H1 (cell line): ENCODE data around the gene BCO1. TPM values are rescaled to one million over a fixed set of nuclear protein-coding genes. Genes with fewer than 3 reads are reported as not detected.

Experiments used
- CTCF ChIA-PET: fragments of 300-600 bp; sonication (Branson Sonifier 250); formaldehyde crosslinking; loops from one replicate; lab custom pipeline; 2021; ENCODE audit not compliant: partially characterized antibody; lab: Charles Lee
- POLR2A ChIA-PET: fragments of 300-600 bp; sonication (Branson Sonifier 250); formaldehyde crosslinking; loops from one replicate; lab custom pipeline; 2021; ENCODE audit warnings: inconsistent platforms; ENCODE audit not compliant: partially characterized antibody; lab: Charles Lee
- DNase-seq, 2 experiments: peaks; one replicate each; pipeline versions ENCODE4 v3.0.0 to v3.0.0-alpha.2; 2010 to 2022; ENCODE audit warnings: low spot score in 2 of 2, low read depth in 1 of 2, mixed read lengths in 1 of 2
- FAIRE-seq: peaks from 2 replicates; lab custom pipeline; 2011; peaks lifted over from hg19 to GRCh38; lab: Jason Lieb, UNC
- H2AFZ ChIP-seq: 2 replicates; pipeline ENCODE4 v1.8.1; 2012; ENCODE audit warnings: low read length, inconsistent platforms
- H2AK5ac ChIP-seq: 2 replicates; pipeline ENCODE4 v1.6.1; 2013; ENCODE audit warnings: low read depth, low read length
- H2BK120ac ChIP-seq: replicated peaks from 2 replicates; pipeline ENCODE3; 2013; ENCODE audit warnings: low read depth, low read length, inconsistent platforms
- H2BK12ac ChIP-seq: 2 replicates; pipeline ENCODE4 v1.6.1; 2013; ENCODE audit warnings: low read depth, low read length
- H2BK15ac ChIP-seq: 2 replicates; pipeline ENCODE4 v1.6.1; 2013; ENCODE audit warnings: low read length
- H2BK20ac ChIP-seq: 2 replicates; pipeline ENCODE4 v1.6.1; 2013; ENCODE audit warnings: low read length
- H2BK5ac ChIP-seq: 2 replicates; pipeline ENCODE4 v1.6.1; 2013; ENCODE audit warnings: low read depth, low read length
- H3K14ac ChIP-seq: 2 replicates; pipeline ENCODE4 v1.6.1; 2013; ENCODE audit warnings: inconsistent platforms; ENCODE audit not compliant: insufficient read length
- H3K18ac ChIP-seq: 2 replicates; pipeline ENCODE4 v1.6.1; 2013; ENCODE audit warnings: low read length; ENCODE audit errors: extremely low read depth
- H3K23ac ChIP-seq: 2 replicates; pipeline ENCODE4 v1.6.1; 2013; ENCODE audit warnings: inconsistent platforms; ENCODE audit not compliant: insufficient read length
- H3K23me2 ChIP-seq: 2 replicates; pipeline ENCODE4 v1.6.1; 2013; ENCODE audit warnings: low read depth, low read length
- H3K27ac ChIP-seq: 2 replicates; pipeline ENCODE4 v1.6.1; 2011; ENCODE audit warnings: low read depth, low read length, inconsistent platforms
- H3K27me3 ChIP-seq, 4 experiments: replicated peaks in 1 of 4; 1 replicate in 1 of 4; 2 replicates in 3 of 4; pipeline versions ENCODE4 v1.6.1 to v1.8.1; 2011 to 2013; ENCODE audit warnings: low read length in 3 of 4, mild to moderate bottlenecking in 3 of 4, inconsistent platforms in 2 of 4, mixed read lengths in 2 of 4, moderate library complexity in 1 of 4; ENCODE audit not compliant: control insufficient read depth in 3 of 4, insufficient read depth in 3 of 4; ENCODE audit errors: extremely low read depth in 1 of 4
- H3K36me3 ChIP-seq, 4 experiments: 2 replicates each; pipeline versions ENCODE4 v1.6.1 to v1.8.1; 2011 to 2013; ENCODE audit warnings: mild to moderate bottlenecking in 4 of 4, low read length in 3 of 4, moderate library complexity in 2 of 4, control low read depth in 1 of 4, inconsistent platforms in 1 of 4; ENCODE audit not compliant: insufficient read depth in 4 of 4, control insufficient read depth in 2 of 4
- H3K4ac ChIP-seq: replicated peaks from 2 replicates; pipeline ENCODE3; 2013; ENCODE audit warnings: low read length, low read depth, mixed read lengths, inconsistent platforms; ENCODE audit not compliant: insufficient read length
- H3K4me1 ChIP-seq, 4 experiments: replicated peaks in 1 of 4; 1 replicate in 1 of 4; 2 replicates in 3 of 4; pipeline versions ENCODE4 v1.6.1 to v1.8.1; 2011 to 2013; ENCODE audit warnings: low read length in 3 of 4, inconsistent platforms in 2 of 4, mixed read lengths in 1 of 4; ENCODE audit not compliant: insufficient read depth in 4 of 4, control insufficient read depth in 3 of 4
- H3K4me2 ChIP-seq, 2 experiments: 2 replicates each; pipeline versions ENCODE4 v1.6.1 to v1.8.1; 2011 to 2013; ENCODE audit warnings: low read depth in 2 of 2, low read length in 2 of 2, control low read depth in 1 of 2, inconsistent platforms in 1 of 2, mild to moderate bottlenecking in 1 of 2; ENCODE audit not compliant: insufficient read depth in 1 of 2
- H3K4me3 ChIP-seq, 4 experiments: fragments of 200-600, 300-600 bp in 1 of 4; sonication (generic), shearing (Covaris generic), sonication (Bioruptor Twin) in 1 of 4; 2 replicates each; pipeline versions ENCODE4 v1.5.1 to v1.8.1; 2011 to 2016; ENCODE audit warnings: low read length in 4 of 4, low read depth in 3 of 4, control low read depth in 2 of 4, inconsistent platforms in 2 of 4, mild to moderate bottlenecking in 2 of 4, mixed read lengths in 1 of 4, moderate library complexity in 1 of 4; ENCODE audit not compliant: insufficient read depth in 2 of 4; ENCODE audit errors: extremely low read depth in 1 of 4
- H3K56ac ChIP-seq: replicated peaks from 2 replicates; pipeline ENCODE3; 2013; ENCODE audit warnings: low read depth, mild to moderate bottlenecking, mixed read lengths, low read length, inconsistent platforms; ENCODE audit not compliant: insufficient read length
- H3K79me1 ChIP-seq: 2 replicates; pipeline ENCODE4 v1.6.1; 2013; ENCODE audit warnings: low read depth, low read length, control low read depth
- H3K79me2 ChIP-seq, 2 experiments: 2 replicates each; pipeline versions ENCODE4 v1.6.1 to v1.8.1; 2012 to 2013; ENCODE audit warnings: low read length in 2 of 2, mild to moderate bottlenecking in 2 of 2, inconsistent platforms in 1 of 2; ENCODE audit not compliant: insufficient read depth in 2 of 2, control insufficient read depth in 1 of 2
- H3K9ac ChIP-seq, 4 experiments: replicated peaks in 1 of 4; 1 replicate in 1 of 4; 2 replicates in 3 of 4; pipeline versions ENCODE4 v1.6.1 to v1.8.1; 2011 to 2013; ENCODE audit warnings: low read depth in 3 of 4, low read length in 3 of 4, control low read depth in 2 of 4, mild to moderate bottlenecking in 2 of 4, moderate library complexity in 2 of 4, inconsistent platforms in 1 of 4; ENCODE audit errors: extremely low read depth in 1 of 4
- H3K9me3 ChIP-seq, 2 experiments: 2 replicates each; pipeline versions ENCODE4 v1.6.1 to v1.8.1; 2012 to 2013; ENCODE audit warnings: mild to moderate bottlenecking in 2 of 2, moderate library complexity in 2 of 2, control low read depth in 1 of 2, inconsistent platforms in 1 of 2, low read depth in 1 of 2, low read length in 1 of 2, mixed read lengths in 1 of 2; ENCODE audit not compliant: insufficient read depth in 2 of 2
- H4K20me1 ChIP-seq, 2 experiments: replicated peaks in 1 of 2; 2 replicates each; pipeline versions ENCODE3 to v1.8.1; 2011 to 2013; ENCODE audit warnings: inconsistent platforms in 2 of 2, low read length in 2 of 2, mild to moderate bottlenecking in 1 of 2; ENCODE audit not compliant: insufficient read depth in 2 of 2, control insufficient read depth in 1 of 2
- H4K5ac ChIP-seq: 2 replicates; pipeline ENCODE4 v1.6.1; 2013; ENCODE audit warnings: low read length, low read depth, mixed read lengths, inconsistent platforms; ENCODE audit not compliant: insufficient read length
- H4K8ac ChIP-seq: 2 replicates; pipeline ENCODE4 v1.8.0; 2013; ENCODE audit warnings: mild to moderate bottlenecking, moderate library complexity, low read length, inconsistent platforms; ENCODE audit not compliant: insufficient read depth; ENCODE audit errors: extremely low read depth
- H4K91ac ChIP-seq: replicated peaks from 2 replicates; pipeline ENCODE3; 2013; ENCODE audit warnings: low read length, mixed read lengths, inconsistent platforms; ENCODE audit not compliant: insufficient read length
- CHD1 ChIP-seq: IDR thresholded peaks from 2 replicates; pipeline ENCODE4 v1.6.1; 2012; ENCODE audit warnings: low read depth, low read length, improper control_type of control experiment
- HDAC6 ChIP-seq: IDR thresholded peaks from one replicate; pipeline ENCODE4 v1.7.1; 2012; ENCODE audit warnings: low read depth, mild to moderate bottlenecking, inconsistent platforms, low read length, moderate library complexity
- KDM5A ChIP-seq: fragments of 200-600 bp; IDR thresholded peaks from 2 replicates; pipeline ENCODE4 v1.7.1; 2012; ENCODE audit warnings: mild to moderate bottlenecking, low read length, inconsistent platforms, mixed read lengths
- POLR2AphosphoS5 ChIP-seq: IDR thresholded peaks from 2 replicates; pipeline ENCODE4 v1.6.1; 2011; ENCODE audit warnings: low read depth, low read length
- SP2 ChIP-seq: IDR thresholded peaks from 2 replicates; pipeline ENCODE4 v1.6.1; 2012; ENCODE audit warnings: mild to moderate bottlenecking, low read length, inconsistent platforms
- SP4 ChIP-seq: IDR thresholded peaks from 2 replicates; pipeline ENCODE4 v1.6.1; 2012; ENCODE audit warnings: low read length, inconsistent platforms
- TBP ChIP-seq: IDR thresholded peaks from 2 replicates; pipeline ENCODE4 v1.6.1; 2011; ENCODE audit warnings: low read depth, low read length, improper control_type of control experiment
- WGBS, 2 experiments: shearing (Covaris generic) in 1 of 2; methylation state at CpG; one replicate each; pipeline versions ENCODE4 v1.1.6 to v1.1.7; 2013 to 2015; ENCODE audit warnings: low lambda C conversion rate in 2 of 2, mixed read lengths in 2 of 2, inconsistent platforms in 1 of 2, low coverage in 1 of 2, missing lambda C conversion rate in 1 of 2; ENCODE audit not compliant: insufficient replicate concordance in 2 of 2, insufficient coverage in 1 of 2, insufficient read length in 1 of 2; ENCODE audit errors: extremely low coverage in 1 of 2, missing lambda C conversion rate in 1 of 2; 5-methylcytosine and 5-hydroxymethylcytosine counted together
- polyA plus RNA-seq, 7 experiments: library from polyadenylated mRNA; depleted of rRNA in 3 of 7; stranded (reverse) in 5 of 7; unstranded in 2 of 7; fragments of >200 nt in 5 of 7; fragments of 200-250 nt in 2 of 7; gene quantifications; 1 replicate in 5 of 7; 2 replicates in 1 of 7; 4 replicates in 1 of 7; pipeline versions ENCODE4 v1.2.1 to v1.2.3, GENCODE V29; 2011 to 2013; ENCODE audit warnings: missing spikeins in 2 of 7, mixed read lengths in 2 of 7
- total RNA-seq: library from RNA; stranded (reverse); fragmentation: NEBNext Ultra II Directional; extraction: Animal tissue kit (Norgen Biotek cat#: 25700); gene quantifications from 2 replicates; pipeline ENCODE4 v1.2.1, GENCODE V29; 2021

Gene BCO1
- total and polyA plus RNA-seq, 2 of the 8 experiments (the other 6 are each of a cell fraction or from before 2014, with no cell fraction given), result 0.21 TPM; not detected in 1

DNA sequence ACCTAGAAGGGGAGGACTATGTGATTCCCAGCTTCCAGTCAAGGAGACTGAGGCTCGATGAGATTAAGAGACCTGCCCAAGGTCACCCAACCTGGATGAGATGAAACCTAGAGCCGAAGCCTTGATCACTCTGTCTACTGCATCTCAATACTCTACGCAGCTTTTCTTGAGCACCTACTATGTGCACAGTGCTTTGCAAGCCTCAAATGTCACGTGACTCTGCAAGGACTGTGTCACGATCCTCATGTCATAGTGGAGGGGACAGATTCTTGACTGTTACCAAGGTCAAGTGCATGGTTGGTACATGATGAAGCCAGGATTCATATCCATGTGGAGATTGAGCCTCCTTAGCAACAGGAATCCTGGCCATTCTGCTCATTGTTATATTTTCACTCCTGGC lies 14.7 kb downstream of the BCO1 start:
- no peak overlapping the region for H2AFZ ChIP-seq
- ChIA-PET CTCF (interaction anchor here (1.0 to 1.5 kb wide), 2 partner anchors 8 to 51 kb away, joined by 3 to 7 read pairs; no protein-coding TSS in a partner anchor), POLR2A (no interaction called here)
- H2BK15ac ChIP-seq, result no peak overlapping the region
- WGBS, 2 experiments, result 93% methylated on average over 5 of the region's 5 CpGs; no CpG with 5 or more reads in 1 of the 2 experiments
- H3K4me1 ChIP-seq, result no peaks in the 10 kb centered on the region
- no peak for DNase-seq
- H3K18ac ChIP-seq, result no peak overlapping the region
- no peak overlapping the region for H2BK5ac ChIP-seq
- no peak overlapping the region for H3K56ac ChIP-seq
- H3K23ac ChIP-seq, result no peak overlapping the region
- H2BK20ac ChIP-seq, result no peak overlapping the region
- no peaks in the 10 kb centered on the region for H3K23me2 ChIP-seq
- no peak overlapping the region for H3K4me3 ChIP-seq
- no peak overlapping the region for H4K5ac ChIP-seq
- H3K14ac ChIP-seq, result no peak overlapping the region
- no peaks in the 10 kb centered on the region for H3K79me1 ChIP-seq
- no peaks in the 10 kb centered on the region for H3K9me3 ChIP-seq
- H3K4ac ChIP-seq, result no peak overlapping the region
- H3K36me3 ChIP-seq, result no peaks in the 10 kb centered on the region
- no peak overlapping the region for H4K8ac ChIP-seq
- no peaks in the 10 kb centered on the region for H4K20me1 ChIP-seq
- H3K27me3 ChIP-seq, result no peaks in the 10 kb centered on the region
- TF ChIP-seq SP4 (no peak), TBP (no peak), POLR2AphosphoS5 (no peak), HDAC6 (no peak), CHD1 (no peak), KDM5A (no peak), SP2 (no peak)
- no peak overlapping the region for H3K9ac ChIP-seq
- H3K27ac ChIP-seq, result no peak overlapping the region
- H3K4me2 ChIP-seq, result no peak overlapping the region
- no peak overlapping the region for H2BK12ac ChIP-seq
- H2BK120ac ChIP-seq, result no peak overlapping the region
- no peak overlapping the region for H4K91ac ChIP-seq
- no peak for FAIRE-seq
- no peaks in the 10 kb centered on the region for H3K79me2 ChIP-seq
- no peak overlapping the region for H2AK5ac ChIP-seq
